ENCODE data around the gene NARF. TPM values are rescaled to one million over a fixed set of nuclear protein-coding genes. Genes with fewer than 3 reads are reported as not detected.

The NARF gene
- total RNA-seq: 78.6 TPM

GRCh38 chr17:82458179-82458884 is at the start of gene NARF:
Gene NARF (plus strand): TSS chr17:82458741. CDS start chr17:82458804, 63 bp downstream.

GRCh38 chr17:82418001-82418986 is 40.2 kb upstream of the NARF start, which contains the start of the genes HEXD and OGFOD3:
Gene HEXD (plus strand): TSS chr17:82418347. CDS start chr17:82419800, 1,453 bp downstream.
Gene OGFOD3 (minus strand): TSS chr17:82418586. CDS start chr17:82418485, 101 bp downstream.

GRCh38 chr17:82450357-82451106 is 8.0 kb upstream of the NARF start, which contains the start of gene CYBC1:
Gene CYBC1 (minus strand): TSS chr17:82450752. CDS start chr17:82449254, 1,498 bp downstream.

GRCh38 chr17:82518826-82519810 is 60.6 kb downstream of the NARF start, which contains the start of gene FOXK2:
Gene FOXK2 (plus strand): TSS chr17:82519732. CDS start chr17:82519889, 157 bp downstream.

Small RNA genes lying within 50 kb of the gene (small RNA-seq; reads per million reads assigned to genes)
- gene RF00019 (ENCODE audit: low replicate concordance): not detected

Other genes with a start within 250 kb of the NARF start
- gene CCDC57, start 245.9 kb upstream of the NARF start, total RNA-seq: 72.0 TPM
- 2.8 TPM for gene SLC16A3, start 229.7 kb upstream of the NARF start, total RNA-seq
- 42.3 TPM for gene CSNK1D, start 185.0 kb upstream of the NARF start, total RNA-seq
- gene CD7, start 141.1 kb upstream of the NARF start, total RNA-seq: not detected
- not detected for gene SECTM1, start 125.0 kb upstream of the NARF start, total RNA-seq
- not detected for gene TEX19, start 99.5 kb upstream of the NARF start, total RNA-seq
- gene UTS2R, start 87.0 kb upstream of the NARF start, total RNA-seq: not detected
- 31.9 TPM for gene HEXD, start 40.4 kb upstream of the NARF start, total RNA-seq
- 16.6 TPM for gene OGFOD3, start 40.2 kb upstream of the NARF start, total RNA-seq
- gene CYBC1, start 8.0 kb upstream of the NARF start, total RNA-seq: 35.4 TPM
- 64.5 TPM for gene FOXK2, start 61.0 kb downstream of the NARF start, total RNA-seq
- gene WDR45B, start 189.7 kb downstream of the NARF start, total RNA-seq: 57.9 TPM
- 16.3 TPM for gene RAB40B, start 240.0 kb downstream of the NARF start, total RNA-seq

Measured in parietal lobe (tissue), 2 donors.